22Rv1 (cell line): ENCODE measurements around the gene TNS3.
"Not testable (repeated sequence)": the region's sequence is repeated elsewhere in the genome, so short reads cannot be mapped to it uniquely, and the experiment has no call there.

Experiments used
- CTCF ChIP-seq: fragments of 450-650 bp; IDR thresholded peaks from 2 replicates; pipeline ENCODE4 v1.5.1; 2017; ENCODE audit warnings: mild to moderate bottlenecking
- ZFX ChIP-seq: fragments of 450-650 bp; IDR thresholded peaks from 2 replicates; pipeline ENCODE4 v1.6.1; 2017; ENCODE audit warnings: antibody characterized with exemption, borderline replicate concordance

DNA sequence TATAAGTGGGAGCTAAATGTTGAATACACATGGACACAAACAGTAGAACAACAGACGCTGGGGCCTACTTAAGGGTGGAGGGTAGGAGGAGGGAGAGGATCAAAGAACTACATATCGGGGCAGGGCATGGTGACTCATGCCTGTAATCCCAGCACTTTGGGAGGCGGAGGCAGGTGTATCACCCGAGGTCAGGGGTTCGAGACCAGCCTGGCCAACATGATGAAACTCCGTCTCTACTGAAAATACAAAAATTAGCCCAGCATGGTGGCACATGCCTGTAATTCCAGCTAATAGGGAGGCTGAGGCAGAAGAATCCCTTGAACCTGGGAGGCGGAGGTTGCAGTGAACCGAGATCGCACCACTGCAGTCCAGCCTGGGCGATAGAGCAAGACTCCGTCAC, 319.8 kb downstream of the TNS3 start:
- TF ChIP-seq CTCF, ZFX: not testable (repeated sequence)
